Measurements from ENCODE around the gene RBX1. TPM values are rescaled to one million over a fixed set of nuclear protein-coding genes. Genes with fewer than 3 reads are reported as not detected.
"Not testable (repeated sequence)": the region's sequence is repeated elsewhere in the genome, so short reads cannot be mapped to it uniquely, and the experiment has no call there.

The RBX1 gene
- total RNA-seq, 1 donor from 2014 or later = 80.7 TPM

DNA sequence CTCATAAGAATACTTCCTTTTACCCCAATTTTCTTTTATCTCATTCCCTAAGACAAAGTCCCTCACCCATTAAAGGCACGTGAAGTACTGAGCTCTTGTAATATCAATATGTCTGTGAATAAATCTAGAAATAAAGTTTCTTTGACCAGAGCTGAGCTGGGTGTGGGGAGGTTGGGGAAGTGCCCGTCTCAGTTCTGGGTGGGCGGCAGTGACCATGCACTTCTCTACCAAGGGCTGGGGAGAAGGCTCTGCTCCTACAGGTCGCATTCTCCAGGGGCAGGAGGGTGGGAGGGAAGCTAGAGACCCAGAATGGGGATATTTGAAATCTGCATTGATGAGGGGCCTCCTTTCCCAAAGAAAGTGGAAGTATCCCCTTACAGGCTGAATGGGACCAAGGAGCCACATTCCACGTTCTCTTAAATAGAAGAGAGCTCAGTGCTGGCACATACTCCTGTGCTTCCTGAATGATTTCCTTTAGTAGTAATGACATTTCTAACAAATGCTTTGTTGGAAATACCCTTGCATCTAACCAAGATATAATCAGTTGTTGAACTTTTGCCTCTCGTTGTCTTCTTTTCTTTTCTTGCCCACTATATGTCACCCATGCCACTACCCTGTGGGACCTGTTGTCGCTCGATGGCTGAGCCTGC is 16.1 kb downstream of the RBX1 start:
- no peak for DNase-seq (ENCODE audit: low read depth, low spot score)

DNA sequence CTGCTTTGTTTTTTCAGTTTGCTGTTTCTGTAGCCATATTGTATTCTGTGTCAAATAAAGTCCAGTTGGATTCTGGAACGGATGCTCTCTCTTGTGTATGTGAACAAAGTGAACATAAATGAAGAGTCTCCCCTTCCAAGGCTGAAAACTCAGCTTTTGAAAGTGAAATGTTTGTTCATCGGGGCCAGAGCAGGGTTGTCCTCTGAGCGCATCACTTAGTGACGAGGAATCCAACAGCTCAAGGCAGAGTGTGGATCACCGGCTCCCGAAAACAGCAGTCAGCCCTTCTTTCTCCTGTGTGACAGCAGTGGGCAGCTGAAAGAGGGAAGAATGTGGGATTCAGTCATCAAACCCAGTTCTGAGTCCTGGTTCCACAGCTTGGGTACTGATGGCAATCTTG is 21.4 kb downstream of the RBX1 start:
- DNase-seq (ENCODE audit: low read depth, low spot score) = no peak

DNA sequence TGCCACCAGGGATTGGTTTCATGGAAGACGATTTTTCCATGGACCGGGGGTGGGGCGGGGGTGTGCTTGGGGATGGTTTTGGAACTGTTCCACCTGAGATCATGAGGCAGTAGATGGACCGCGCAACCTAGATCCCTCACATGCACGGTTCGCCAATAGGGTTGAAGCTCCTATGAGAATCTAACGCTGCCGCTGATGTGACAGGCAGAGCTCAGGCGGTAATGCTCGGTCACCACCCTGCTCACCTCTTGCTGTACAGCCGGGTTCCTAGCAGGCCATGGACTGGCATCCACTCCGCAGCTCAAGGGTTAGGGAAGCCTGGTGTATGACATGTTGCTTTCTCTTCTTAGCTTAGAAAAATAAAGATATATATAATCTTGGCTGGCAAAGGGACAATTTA is 22.0 kb downstream of the RBX1 start:
- DNase-seq (ENCODE audit: low read depth, low spot score) = no peak

DNA sequence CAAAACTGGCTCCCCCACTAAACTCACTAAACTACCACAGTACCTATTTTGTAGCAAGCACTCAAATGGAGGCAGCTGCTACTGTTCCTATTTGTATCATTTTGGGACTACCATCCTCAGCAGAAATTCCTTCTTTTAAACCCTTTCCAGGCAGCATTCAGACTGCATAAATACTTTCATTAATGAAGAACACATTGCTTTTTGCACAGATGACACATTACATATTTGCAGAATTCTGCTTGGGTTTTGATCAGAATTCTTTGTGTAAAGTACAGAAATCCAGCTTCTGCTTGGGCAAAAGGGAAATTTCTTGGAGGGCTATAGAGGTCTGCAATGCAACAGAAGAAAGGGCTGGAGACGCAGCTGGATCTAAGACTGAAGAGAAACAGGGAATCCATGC is 24.2 kb downstream of the RBX1 start:
- no peak for DNase-seq (ENCODE audit: low read depth, low spot score)

DNA sequence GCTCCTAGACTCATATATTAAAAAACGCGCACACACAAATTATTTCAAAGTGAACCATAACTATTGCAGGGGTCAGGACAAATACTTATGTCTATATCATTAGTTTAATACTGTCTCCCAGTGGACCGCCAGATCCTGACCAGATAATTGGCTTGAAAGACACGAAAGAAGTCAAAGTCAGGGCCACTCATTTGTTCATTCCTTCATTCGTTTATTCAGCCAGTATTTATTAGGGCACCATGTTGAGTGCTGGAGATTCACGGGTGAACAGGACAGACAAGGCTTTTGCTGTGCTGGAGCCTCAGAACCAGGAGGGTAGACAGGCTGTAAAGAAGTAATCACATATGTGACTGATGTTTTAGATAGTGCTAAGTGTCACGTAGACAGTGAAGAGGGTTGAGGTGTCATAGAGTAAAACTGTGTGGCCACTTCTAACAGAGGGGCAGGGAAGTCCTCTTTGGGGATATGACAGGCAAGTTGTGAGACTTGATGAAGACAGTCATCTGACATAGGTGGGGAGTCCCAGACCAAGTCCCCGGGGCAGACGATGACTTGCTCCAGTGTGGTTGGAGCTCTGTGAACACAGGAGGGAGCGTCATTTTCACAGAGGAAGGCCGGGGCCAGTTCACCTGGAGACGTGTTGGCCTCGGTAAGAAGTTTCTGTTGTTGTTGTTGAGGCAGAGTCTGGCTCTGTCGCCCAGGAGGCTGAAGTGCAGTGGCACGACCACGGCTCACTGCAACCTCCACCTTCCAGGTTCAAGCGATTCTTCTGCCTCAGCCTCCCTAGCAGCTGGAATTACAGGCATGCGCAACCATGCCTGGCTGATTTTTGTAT is 25.9 kb downstream of the RBX1 start:
- no peak for DNase-seq (ENCODE audit: low read depth, low spot score)

DNA sequence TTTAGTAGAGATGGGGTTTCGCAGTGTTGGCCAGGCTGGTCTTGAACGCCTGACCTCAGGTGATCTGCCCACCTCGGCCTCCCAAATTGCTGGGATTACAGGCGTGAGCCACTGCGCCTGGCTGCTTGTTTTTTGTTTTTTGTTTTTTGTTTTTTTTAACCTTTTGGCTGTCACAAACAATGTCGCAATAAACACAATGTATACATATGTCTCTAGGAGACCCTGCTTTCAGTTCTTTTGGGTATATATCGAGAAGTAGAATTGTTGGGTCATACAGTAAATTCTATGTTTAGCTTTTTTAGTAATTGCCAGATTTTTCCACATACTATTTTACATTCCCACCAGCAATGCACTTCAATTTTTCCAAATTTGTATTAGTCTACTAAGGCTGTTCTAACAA is 28.0 kb downstream of the RBX1 start:
- no peak for DNase-seq (ENCODE audit: low read depth, low spot score)

DNA sequence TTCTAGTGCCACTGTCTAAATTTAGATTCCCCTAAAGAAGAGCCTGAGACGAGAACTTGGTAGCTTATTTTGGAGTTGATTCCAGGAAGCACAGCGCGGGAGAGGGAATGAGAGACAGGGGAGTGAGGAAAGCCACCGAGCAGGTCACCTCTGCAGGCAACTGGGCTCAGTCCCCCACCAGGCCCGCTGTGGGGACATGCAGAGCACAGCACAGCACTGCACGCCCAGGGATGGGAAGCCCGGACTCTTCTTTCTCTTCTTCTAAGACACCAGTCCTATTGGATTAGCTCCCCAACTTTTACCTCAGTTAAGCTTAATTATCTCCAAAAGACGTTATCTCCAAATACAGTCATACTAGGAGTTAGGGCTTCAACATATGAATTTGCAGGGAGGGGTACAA is 28.7 kb downstream of the RBX1 start:
- no peak for DNase-seq (ENCODE audit: low read depth, low spot score)

DNA sequence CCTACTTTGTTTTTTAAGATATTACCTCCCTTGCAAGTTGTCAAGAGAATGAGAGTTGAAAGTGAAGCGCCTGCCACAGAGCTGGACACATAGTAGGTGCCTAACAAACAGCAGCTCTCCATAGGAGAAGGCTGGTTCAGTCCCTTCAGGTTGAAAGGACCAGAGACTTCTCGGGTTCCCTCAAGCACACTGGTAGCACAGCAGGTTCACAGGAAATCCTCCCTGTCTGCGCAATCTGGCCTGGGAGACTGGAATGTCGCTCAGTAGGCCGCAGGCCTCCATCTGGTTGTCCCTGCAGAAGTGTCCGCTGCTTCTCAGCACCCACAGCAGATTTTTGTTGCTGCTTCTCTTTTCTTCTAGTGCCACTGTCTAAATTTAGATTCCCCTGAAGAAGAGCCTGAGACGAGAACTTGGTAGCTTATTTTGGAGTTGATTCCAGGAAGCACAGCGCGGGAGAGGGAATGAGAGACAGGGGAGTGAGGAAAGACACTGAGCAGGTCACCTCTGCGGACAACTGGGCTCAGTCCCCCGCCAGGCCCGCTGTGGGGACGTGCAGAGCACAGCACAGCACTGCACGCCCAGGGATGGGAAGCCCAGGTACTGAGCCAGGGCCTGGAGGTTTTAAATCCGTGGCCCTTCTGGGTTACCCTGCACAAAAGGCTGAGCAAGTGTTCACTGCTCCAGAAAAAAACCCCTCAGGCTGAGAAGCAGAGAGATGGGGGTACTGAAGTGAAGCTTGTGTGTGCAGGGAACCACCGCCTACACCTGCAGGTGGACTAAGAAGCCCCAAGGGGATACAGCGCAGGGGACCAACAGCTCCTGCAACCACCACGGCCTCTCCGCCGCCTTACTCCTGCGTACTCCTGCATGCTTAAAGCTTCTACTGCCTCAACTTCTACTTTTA is 31.6 kb downstream of the RBX1 start:
- no peak for DNase-seq (ENCODE audit: low read depth, low spot score)

DNA sequence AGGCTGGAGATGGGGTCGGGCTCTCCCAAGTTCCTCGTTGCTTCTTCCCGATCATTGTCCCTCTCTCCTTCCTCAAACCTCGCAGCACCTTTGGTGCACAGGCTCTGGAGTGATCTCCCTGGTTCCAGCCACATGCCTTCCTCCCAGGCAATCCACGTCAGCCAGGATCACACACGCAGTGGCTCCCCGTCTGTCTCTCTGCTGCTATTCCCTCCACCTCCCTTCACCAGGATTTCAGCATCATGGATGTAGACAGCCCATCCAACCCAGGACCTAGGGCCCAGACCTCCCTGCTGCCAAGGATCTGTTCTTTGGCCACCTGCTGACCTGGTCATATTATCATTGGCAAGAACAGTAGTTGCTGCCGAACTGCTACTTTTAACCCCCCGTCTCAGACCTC is 40.1 kb downstream of the RBX1 start:
- DNase-seq (ENCODE audit: low read depth, low spot score) = no peak

DNA sequence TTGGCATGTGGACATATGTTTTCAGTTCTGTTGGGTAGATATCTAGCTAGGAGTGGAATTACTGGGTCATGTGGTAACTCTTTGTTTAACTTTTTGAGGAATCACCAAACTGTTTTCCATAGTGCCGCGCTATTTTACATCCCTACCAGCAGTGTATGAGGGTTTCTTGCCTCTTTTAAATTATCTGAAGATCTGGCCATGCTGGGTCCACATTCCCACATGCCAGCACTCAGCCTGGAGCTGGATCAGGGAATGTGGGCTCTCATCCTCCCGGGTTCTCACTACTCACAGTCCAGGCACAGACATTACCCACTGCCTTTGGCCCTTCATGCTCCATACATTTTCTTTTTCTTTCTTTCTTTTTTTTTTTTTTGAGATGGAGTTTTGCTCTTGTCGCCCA is 44.6 kb downstream of the RBX1 start:
- no peak for DNase-seq (ENCODE audit: low read depth, low spot score)

DNA sequence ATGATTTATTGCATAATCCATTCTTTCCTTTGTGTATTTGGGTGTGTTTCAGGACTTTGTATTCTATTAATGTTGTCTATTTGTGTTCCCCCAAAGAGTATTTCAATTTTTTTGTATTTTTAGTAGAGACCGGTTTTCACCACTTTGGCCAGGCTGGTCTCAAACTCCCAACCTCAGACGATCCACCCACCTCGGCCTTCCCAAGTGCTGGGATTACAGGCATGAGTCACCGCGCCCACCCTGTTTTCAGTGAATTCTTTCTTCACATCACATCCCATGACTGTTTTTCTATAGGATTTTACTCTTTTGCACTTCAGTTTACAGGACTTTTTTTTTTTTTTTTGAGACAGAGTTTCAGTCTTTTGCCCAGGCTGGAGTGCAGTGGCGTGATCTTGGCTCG is 46.3 kb downstream of the RBX1 start:
- no peak for DNase-seq (ENCODE audit: low read depth, low spot score)

DNA sequence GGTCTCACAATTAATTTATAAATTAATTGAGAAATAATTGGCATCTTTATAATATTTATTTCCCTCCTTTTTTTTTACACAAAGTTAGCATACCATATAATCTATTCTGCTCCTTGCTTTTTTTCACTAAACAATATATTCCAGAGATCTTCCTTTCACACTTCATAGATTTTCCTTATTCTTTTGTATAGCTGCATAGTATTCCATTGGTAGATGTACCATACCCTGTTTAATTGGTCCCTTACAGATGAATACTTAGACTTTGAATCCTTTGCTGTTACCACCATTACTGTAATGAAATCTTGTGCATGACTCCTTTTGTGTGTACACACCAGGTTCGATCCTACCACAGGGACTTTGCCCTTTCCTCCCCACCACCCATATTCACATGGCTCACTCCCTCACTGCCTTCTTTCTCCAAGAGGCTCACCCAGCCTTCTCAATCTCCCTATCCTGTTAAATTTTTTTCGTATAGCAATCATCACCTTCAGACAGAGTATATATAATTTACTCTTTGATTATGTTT is 48.9 kb downstream of the RBX1 start:
- no peak for DNase-seq (ENCODE audit: low read depth, low spot score)

DNA sequence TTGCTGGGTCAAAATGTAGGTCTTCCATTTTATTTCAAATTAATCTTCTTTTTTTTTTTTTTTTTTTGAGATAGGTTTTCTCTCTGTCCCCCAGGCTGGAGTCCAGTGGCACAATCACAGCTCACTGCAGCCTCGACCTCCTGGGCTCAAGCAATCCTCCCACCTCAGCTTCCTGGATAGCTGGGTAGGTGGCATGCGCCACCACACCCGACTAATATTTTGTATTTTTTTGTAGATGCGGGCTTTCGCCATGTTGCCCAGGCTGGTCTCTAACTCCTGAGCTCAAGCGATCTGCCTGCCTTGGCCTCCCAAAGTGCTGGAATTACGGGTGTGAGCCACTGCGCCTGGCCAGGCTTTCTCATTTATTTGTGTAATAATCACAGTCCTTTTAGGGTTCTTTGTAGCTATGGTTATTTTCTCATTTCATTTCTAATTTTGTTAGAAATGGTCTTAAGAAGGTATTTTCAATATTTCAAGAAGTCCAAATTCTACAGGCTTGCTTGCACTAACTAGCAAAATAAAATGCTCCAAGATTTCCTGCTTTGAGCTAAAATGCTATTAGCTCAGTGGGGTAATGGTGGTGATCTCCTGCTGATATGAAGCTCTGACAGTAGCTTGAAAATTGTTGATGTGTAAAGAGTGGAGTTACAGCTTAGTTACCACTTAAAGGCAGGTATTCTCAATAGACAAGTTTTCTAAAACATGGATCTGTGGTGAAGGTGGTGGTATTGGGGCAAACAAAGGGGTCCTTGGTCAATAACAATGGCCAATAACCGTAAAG is 50.0 kb downstream of the RBX1 start:
- no peak for DNase-seq (ENCODE audit: low read depth, low spot score)

DNA sequence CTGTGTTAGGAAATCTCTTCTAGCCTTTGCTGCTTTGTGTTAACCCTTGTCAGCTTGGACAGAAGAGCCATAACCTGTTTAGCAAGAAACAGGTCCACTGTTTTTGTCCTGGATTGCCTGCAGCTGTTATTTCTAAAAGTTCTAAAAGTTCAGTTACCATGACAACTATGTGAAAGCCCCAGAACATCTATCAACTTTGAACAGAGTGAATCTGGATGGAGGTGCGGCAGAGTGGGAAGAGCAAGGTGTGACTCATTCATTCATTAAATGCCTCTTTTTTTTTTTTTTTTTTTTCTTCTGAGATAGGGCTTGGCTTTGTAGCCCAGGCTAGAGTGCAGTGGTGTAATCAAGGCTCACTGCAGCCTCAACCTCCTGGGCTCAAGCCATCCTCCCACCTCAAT is 50.5 kb downstream of the RBX1 start:
- DNase-seq (ENCODE audit: low read depth, low spot score) = no peak

DNA sequence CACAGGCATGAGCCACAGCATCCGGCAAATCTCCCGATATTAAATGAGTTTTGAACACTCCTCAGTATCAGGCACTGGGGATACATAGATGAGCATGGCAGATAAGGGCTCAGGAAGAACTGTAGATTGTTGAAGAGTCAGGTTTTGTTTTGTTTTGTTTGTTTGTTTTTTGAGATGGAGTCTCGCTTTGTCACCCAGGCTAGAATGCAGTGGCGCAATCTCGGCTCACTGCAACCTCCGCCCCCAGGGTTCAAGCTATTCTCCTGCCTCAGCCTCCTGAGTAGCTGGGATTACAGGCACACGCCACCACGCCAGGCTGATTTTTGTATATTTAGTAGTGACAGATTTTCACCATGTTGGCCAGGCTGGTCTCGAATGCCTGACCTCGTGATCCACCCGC is 51.2 kb downstream of the RBX1 start:
- not testable (repeated sequence) for DNase-seq (ENCODE audit: low read depth, low spot score)

DNA sequence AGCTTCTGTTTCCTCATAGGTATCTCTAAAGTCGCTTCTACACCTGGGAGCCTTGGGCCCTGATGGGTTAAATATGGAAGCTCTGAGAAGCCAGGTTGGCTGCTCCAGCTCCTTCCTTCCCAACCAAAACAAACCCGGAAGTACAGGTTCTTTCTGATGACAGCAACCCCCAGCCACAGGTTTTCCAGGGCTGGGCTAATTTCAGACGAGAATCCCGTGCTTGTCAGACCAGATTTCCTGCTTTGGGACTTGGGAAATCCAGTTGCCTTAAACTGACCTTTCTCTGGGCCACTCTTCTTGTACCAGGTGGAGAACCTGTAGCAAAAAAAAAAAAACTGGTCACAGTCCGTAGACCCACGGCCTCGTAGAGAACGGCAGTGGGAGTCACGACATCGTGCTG is 51.9 kb downstream of the RBX1 start:
- no peak for DNase-seq (ENCODE audit: low read depth, low spot score)

DNA sequence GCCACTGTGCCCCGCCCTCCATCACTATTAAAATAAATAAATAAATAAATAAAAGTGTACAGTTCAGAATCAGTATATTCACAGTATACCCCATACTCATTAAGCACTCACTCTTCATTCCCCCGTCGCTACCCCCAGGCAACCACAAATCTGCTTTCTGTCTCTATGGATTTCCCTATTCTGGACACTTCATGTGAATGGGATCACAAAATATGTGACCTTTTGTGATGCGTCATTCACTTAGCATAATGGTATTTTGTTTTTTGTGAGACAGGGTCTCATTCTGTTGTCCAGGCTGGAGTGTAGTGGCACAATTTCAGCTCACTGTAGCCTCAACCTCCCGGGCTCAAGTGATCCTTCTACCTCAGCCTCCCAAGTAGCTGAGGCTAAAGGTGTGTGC is 52.8 kb downstream of the RBX1 start:
- no peak for DNase-seq (ENCODE audit: low read depth, low spot score)

DNA sequence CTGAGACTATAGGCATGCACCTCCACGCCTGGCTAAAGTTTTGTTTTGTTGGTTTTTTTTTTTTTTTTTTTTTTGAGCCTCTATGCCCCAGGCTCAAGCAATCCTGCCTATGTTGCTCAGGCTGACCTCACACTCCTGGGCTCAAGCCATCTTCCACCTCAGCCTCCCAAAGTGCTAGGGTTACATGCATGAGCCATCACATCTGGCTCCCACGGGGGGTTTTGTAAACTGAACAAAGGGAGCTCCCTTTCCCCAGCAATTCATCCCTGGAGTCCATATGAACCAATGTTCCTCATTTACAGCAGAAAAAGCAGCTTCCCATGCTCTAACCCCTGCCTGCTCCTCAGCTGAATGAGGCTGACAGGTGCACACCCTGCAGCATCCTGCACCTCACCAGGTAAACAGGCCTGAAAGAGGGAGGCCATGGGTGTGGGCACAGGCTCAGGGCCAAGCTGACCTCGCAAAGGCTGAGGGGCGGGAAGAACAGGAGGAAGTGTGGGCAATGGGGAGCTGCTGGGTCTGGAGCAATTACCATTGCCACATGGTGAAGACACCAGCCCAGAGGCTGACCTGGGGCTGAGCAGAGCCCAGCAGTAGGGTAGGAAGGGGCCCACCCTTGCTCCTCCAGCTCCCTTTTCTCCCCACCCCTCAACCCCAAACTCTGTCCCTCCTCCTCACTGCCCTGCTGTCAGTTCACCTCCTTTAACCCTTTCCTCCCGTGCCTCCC is 58.2 kb downstream of the RBX1 start:
- DNase-seq (ENCODE audit: low read depth, low spot score) = no peak

DNA sequence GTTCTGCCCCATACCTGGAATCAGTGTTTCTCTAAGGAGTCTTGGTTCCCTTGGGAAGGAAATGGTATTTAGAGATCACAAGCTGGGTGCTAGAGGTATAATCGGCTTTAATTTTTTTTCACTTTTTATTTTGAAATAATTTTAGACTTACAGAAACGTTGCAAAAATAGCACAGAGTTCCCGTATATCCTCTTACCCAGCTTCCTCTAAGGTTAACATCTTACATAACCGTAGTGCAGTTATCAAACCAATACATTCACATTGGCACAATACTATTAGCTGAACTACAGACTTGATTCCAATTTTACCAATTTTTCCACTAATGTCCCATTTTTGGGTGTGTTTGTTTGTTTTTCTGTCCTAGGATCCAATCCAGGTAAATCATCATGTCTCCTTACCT is 63.8 kb downstream of the RBX1 start:
- DNase-seq (ENCODE audit: low read depth, low spot score) = no peak

DNA sequence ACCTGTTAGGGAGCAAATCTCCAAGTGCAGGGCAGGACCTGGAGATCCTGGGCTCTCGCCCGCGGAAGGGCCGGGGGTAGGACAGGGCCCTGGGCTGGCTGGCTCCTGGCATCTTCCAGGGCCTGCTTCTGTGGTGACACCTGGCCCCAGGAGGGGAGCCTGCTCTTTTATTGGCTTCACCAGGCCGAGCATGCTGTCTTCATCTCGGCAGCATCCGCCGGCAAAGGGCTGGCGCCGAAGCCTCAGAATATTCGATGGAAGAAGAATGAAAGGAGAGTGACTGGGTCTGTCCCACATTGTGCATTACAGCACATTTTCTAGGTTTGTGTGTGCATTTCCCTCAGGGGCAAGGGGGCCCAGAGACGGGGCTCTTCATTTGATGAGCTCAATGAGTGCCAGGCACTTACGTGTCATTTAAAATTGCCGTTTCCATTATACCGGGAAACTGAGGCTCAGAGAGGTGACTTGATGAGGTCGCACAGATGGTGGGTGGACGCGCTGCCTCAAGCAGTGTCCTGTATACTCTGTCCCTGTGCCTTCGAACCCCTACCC is 70.0 kb downstream of the RBX1 start:
- DNase-seq (ENCODE audit: low read depth, low spot score) = no peak

All from pulmonary artery endothelial cell (primary cell).